Testis (tissue), 3 donors: ENCODE data around the gene HHATL. TPM values are rescaled to one million over a fixed set of nuclear protein-coding genes. Genes with fewer than 3 reads are reported as not detected.

ENCODE experiments used
- DNase-seq: peaks from one replicate; pipeline ENCODE4 v3.0.0-alpha.2; 2019
- H3K27ac ChIP-seq, 2 donors: fragments of 200-600 bp; sonication (generic); one replicate each; pipeline ENCODE4 v1.5.1; 2019
- H3K27me3 ChIP-seq: fragments of 200-600 bp; sonication (generic); one replicate; pipeline ENCODE4 v1.5.1; 2019
- H3K36me3 ChIP-seq: fragments of 200-600 bp; sonication (generic); one replicate; pipeline ENCODE4 v1.5.1; 2017; ENCODE audit warnings: low read depth; ENCODE audit errors: missing control alignments
- H3K4me1 ChIP-seq: fragments of 200-600 bp; sonication (generic); one replicate; pipeline ENCODE4 v1.5.1; 2019
- H3K4me3 ChIP-seq, 2 donors: fragments of 200-600 bp; sonication (generic); one replicate each; pipeline ENCODE4 v1.5.1; 2017 to 2019
- H3K9me3 ChIP-seq: fragments of 200-600 bp; sonication (generic); one replicate; pipeline ENCODE4 v1.5.1; 2017
- CTCF ChIP-seq, 3 experiments: fragments of 450-650 bp in 2 of 3; fragments of 200-600 bp in 1 of 3; sonication (generic) in 1 of 3; IDR thresholded peaks; one replicate each; pipeline ENCODE4 v1.5.1; 2016 to 2019; ENCODE audit warnings: antibody characterized with exemption in 3 of 3, mild to moderate bottlenecking in 2 of 3, moderate library complexity in 1 of 3
- POLR2A ChIP-seq: fragments of 450-650 bp; IDR thresholded peaks from one replicate; pipeline ENCODE4 v1.6.1; 2017; ENCODE audit warnings: antibody characterized with exemption, mild to moderate bottlenecking, moderate library complexity
- whole genome bisulfite sequencing, 2 donors: methylation state at CpG; one replicate each; pipeline ENCODE4 v1.1.5; 2018; 5-methylcytosine and 5-hydroxymethylcytosine counted together
- intact Hi-C: fragments of 100-400 bp; cut with DNase I; formaldehyde crosslinking; loops from one replicate; pipeline ENCODE4 v1.15.1; 2023; ENCODE audit warnings: low total_unique reads
- polyA plus RNA-seq: library from polyadenylated mRNA; stranded (reverse); fragments of 350-450 nt; fragmentation: Illumina TruSeq; extraction: RNeasy Lipid Tissue Mini Kit (QIAGEN cat#74804); gene quantifications from one replicate; pipeline ENCODE4 v1.2.3, GENCODE V29; 2014; ENCODE audit warnings: low read depth, low replicate concordance; ENCODE audit not compliant: insufficient read depth
- total RNA-seq, 2 donors: library from RNA; depleted of rRNA; stranded (reverse); fragments of >200 nt; gene quantifications; one replicate each; pipeline ENCODE4 v1.2.3, GENCODE V29; 2016

Gene HHATL
- total and polyA plus RNA-seq, 3 donors from 2014 or later = 6.1 to 7.2 (median 6.4) TPM

GRCh38 chr3:42668793-42669217 lies 33.8 kb downstream of the HHATL start:
- TF ChIP-seq CTCF (IDR thresholded peaks at IDR 0.05) (no peak), POLR2A (no peak)
- WGBS, 2 donors = 68 to 83% methylated on average over 3 to 4 of the region's 4 CpGs
- no peak for DNase-seq
- H3K4me1 ChIP-seq = peaks cover 10% of the 10 kb centered on the region
- no peaks in the 10 kb centered on the region for H3K27me3 ChIP-seq
- intact Hi-C loops = loop anchor here (10.0 kb wide), 1 partner anchor 654 kb away; no protein-coding TSS in a partner anchor
- H3K4me3 ChIP-seq = no peak overlapping the region
- H3K27ac ChIP-seq = no peak overlapping the region
- H3K9me3 ChIP-seq = no peaks in the 10 kb centered on the region
- no peaks in the 10 kb centered on the region for H3K36me3 ChIP-seq

DNA sequence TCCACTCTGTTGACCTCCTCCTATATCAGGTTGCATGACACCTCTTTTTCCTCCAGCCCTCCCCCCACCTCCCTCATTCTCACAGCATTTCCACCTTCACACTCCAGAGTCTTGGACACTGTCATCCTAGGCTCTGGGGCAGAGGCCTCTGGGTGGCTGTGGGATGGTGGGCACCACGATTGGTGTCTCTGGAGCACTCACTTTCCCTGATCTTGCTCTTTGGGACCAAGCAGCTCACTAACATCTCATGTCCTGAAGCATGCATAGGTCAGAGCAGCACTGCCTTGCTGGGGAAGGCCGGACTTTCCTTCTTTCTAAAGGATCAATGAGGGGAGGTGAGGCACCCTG lies 34.2 kb downstream of the HHATL start:
- intact Hi-C loops = loop anchor here (10.0 kb wide), 1 partner anchor 654 kb away; no protein-coding TSS in a partner anchor
- Histone ChIP-seq H3K4me1 (peaks cover 10% of the 10 kb centered on the region), H3K4me3 (no peak overlapping the region), H3K27me3 (no peaks in the 10 kb centered on the region), H3K9me3 (no peaks in the 10 kb centered on the region), H3K36me3 (no peaks in the 10 kb centered on the region), H3K27ac (no peak overlapping the region)
- no peak for DNase-seq
- WGBS, 2 donors = 88 to 95% methylated on average over 2 of the region's 2 CpGs
- no peak for TF ChIP-seq CTCF (IDR thresholded peaks at IDR 0.05)
- TF ChIP-seq POLR2A = no peak

DNA sequence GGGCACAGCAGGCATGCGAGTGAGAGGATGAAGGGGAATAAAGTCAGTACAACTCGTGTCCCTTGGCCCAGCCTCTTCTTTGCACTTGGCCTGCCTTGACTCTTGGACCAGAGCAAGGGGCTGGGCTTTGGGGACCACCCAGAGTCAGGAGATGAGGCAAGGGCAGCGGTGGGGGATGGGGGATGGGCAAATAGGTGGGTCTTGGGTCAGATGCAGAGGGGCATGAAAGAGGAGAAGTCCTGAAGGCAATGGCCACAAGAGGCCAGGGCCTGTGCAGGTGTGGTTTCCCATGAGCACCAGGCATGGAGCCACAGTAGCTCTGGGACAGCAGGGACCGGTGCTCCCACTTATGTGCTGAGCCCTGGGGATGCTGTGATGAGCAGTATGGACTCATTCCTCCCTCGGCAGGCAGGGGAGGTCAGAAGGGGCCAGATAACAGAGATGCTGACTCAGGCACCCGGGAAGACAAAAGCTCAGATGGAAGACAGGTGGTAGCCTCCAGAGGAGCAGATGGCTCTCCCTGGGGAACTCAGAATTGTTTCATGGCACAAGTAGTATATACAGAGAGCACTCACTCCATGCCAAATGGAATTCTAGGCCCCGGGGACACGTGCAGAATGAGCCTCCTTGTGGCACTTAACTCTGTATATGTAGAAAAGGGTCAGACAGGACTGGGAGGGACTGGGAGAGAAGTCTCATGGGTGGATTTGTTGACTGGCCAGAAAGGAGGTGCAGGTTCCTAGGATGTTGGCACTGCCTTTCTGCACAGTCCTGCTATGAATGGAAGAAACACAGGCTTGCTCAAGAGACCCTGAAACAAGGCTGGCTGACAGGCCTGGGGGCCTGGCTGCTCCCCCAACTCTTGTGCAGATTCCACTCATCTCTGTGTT lies 34.8 kb downstream of the HHATL start:
- H3K9me3 ChIP-seq = no peaks in the 10 kb centered on the region
- WGBS, 2 donors = 42 to 52% methylated on average over 6 to 8 of the region's 8 CpGs
- H3K27me3 ChIP-seq = no peaks in the 10 kb centered on the region
- no peaks in the 10 kb centered on the region for H3K36me3 ChIP-seq
- intact Hi-C loops = loop anchor here (10.0 kb wide), 1 partner anchor 653 kb away; no protein-coding TSS in a partner anchor
- peaks cover 10% of the 10 kb centered on the region for H3K4me1 ChIP-seq
- DNase-seq = no peak
- TF ChIP-seq CTCF (IDR thresholded peaks at IDR 0.05) (no peak), POLR2A (no peak)
- no peak overlapping the region for H3K4me3 ChIP-seq
- no peak overlapping the region for H3K27ac ChIP-seq

GRCh38 chr3:42667096-42667522 lies 35.5 kb downstream of the HHATL start:
- WGBS, 2 donors = 61 to 62% methylated on average over 4 to 7 of the region's 7 CpGs

More at GRCh38 chr3:42667096-42667522, 35.5 kb downstream of the HHATL start:
- no peak overlapping the region for H3K27ac ChIP-seq
- H3K4me3 ChIP-seq = no peak overlapping the region
- H3K27me3 ChIP-seq = no peaks in the 10 kb centered on the region
- H3K4me1 ChIP-seq = peaks cover 10% of the 10 kb centered on the region
- TF ChIP-seq CTCF (IDR thresholded peaks at IDR 0.05) (no peak), POLR2A (no peak)
- intact Hi-C loops = loop anchor here (10.0 kb wide), 1 partner anchor 652 kb away; no protein-coding TSS in a partner anchor
- H3K9me3 ChIP-seq = no peaks in the 10 kb centered on the region
- no peak for DNase-seq
- H3K36me3 ChIP-seq = no peaks in the 10 kb centered on the region
